KMS-11 (cell line): ENCODE results near the gene RNF220.
"Not testable (repeated sequence)": the region's sequence is repeated elsewhere in the genome, so short reads cannot be mapped to it uniquely, and the experiment has no call there.

Experiments
- H2AFZ ChIP-seq: fragments of 200-600 bp; sonication (generic); 2 replicates; pipeline ENCODE4 v1.6.1; 2016; ENCODE audit warnings: antibody characterized with exemption, mixed run types, low read depth
- H3K27ac ChIP-seq: fragments of 200-600 bp; sonication (generic); 2 replicates; pipeline ENCODE4 v1.6.1; 2016; ENCODE audit warnings: mild to moderate bottlenecking, mixed run types
- H3K27me3 ChIP-seq: fragments of 200-600 bp; sonication (generic); 2 replicates; pipeline ENCODE4 v1.6.1; 2017; ENCODE audit warnings: mild to moderate bottlenecking, low read depth, mixed run types, moderate library complexity; ENCODE audit not compliant: insufficient read depth
- H3K36me3 ChIP-seq: fragments of 200-600 bp; sonication (generic); 2 replicates; pipeline ENCODE4 v1.6.1; 2017; ENCODE audit warnings: mild to moderate bottlenecking, mixed run types; ENCODE audit not compliant: insufficient read depth
- H3K4me1 ChIP-seq: fragments of 200-600 bp; sonication (generic); 2 replicates; pipeline ENCODE4 v1.6.1; 2016; ENCODE audit warnings: mild to moderate bottlenecking, low read depth, mixed run types; ENCODE audit not compliant: poor library complexity, severe bottlenecking
- H3K4me2 ChIP-seq: fragments of 200-600 bp; sonication (generic); 2 replicates; pipeline ENCODE4 v1.7.0; 2016; ENCODE audit warnings: mild to moderate bottlenecking, mixed run types
- H3K4me3 ChIP-seq: fragments of 200-600 bp; sonication (generic); IDR thresholded peaks from 2 replicates; pipeline ENCODE4 v1.6.1; 2017; ENCODE audit warnings: low read depth, low read length, mixed read lengths; ENCODE audit not compliant: insufficient read depth
- H3K79me2 ChIP-seq: fragments of 200-600 bp; sonication (generic); 2 replicates; pipeline ENCODE4 v1.6.1; 2016; ENCODE audit warnings: low read depth, mixed run types; ENCODE audit not compliant: insufficient read depth
- H3K9ac ChIP-seq: fragments of 200-600 bp; sonication (generic); 2 replicates; pipeline ENCODE4 v1.6.1; 2016; ENCODE audit warnings: mild to moderate bottlenecking, mixed run types
- H4K20me1 ChIP-seq: fragments of 200-600 bp; sonication (generic); 2 replicates; pipeline ENCODE4 v1.6.1; 2016; ENCODE audit warnings: mild to moderate bottlenecking, mixed run types; ENCODE audit not compliant: insufficient read depth
- CTCF ChIP-seq: fragments of 200-600 bp; sonication (generic); conservative IDR thresholded peaks from 2 replicates; pipeline ENCODE4 v1.6.1; 2017; ENCODE audit warnings: low read depth, mild to moderate bottlenecking, antibody characterized with exemption, low read length, moderate library complexity, mixed read lengths

The RNF220 gene

GRCh38 chr1:44695671-44696070 lies 290.6 kb downstream of the RNF220 start:
- H3K4me2 ChIP-seq, result no peak overlapping the region
- no peaks in the 10 kb centered on the region for H3K36me3 ChIP-seq
- no peak for TF ChIP-seq CTCF
- H2AFZ ChIP-seq, result no peak overlapping the region
- no peak overlapping the region for H3K4me3 ChIP-seq
- H3K4me1 ChIP-seq, result peaks cover 7% of the 10 kb centered on the region
- no peak overlapping the region for H3K27ac ChIP-seq
- no peak overlapping the region for H3K9ac ChIP-seq
- H4K20me1 ChIP-seq, result no peaks in the 10 kb centered on the region
- H3K79me2 ChIP-seq, result no peaks in the 10 kb centered on the region
- H3K27me3 ChIP-seq, result no peaks in the 10 kb centered on the region

- Histone ChIP-seq H2AFZ (no peak overlapping the region), H3K27me3 (no peaks in the 10 kb centered on the region), H3K36me3 (no peaks in the 10 kb centered on the region), H3K4me3 (no peak overlapping the region), H3K79me2 (no peaks in the 10 kb centered on the region), H4K20me1 (no peaks in the 10 kb centered on the region), H3K4me2 (no peak overlapping the region), H3K27ac (no peak overlapping the region), H3K4me1 (peaks cover 7% of the 10 kb centered on the region), H3K9ac (no peak overlapping the region)
- no peak for TF ChIP-seq CTCF
Measured at GRCh38 chr1:44696101-44696500, 291.0 kb downstream of the RNF220 start.

- no peaks in the 10 kb centered on the region for H3K27me3 ChIP-seq
- no peak overlapping the region for H2AFZ ChIP-seq
- no peak overlapping the region for H3K4me2 ChIP-seq
- H3K4me1 ChIP-seq, result peaks cover 7% of the 10 kb centered on the region
- TF ChIP-seq CTCF, result no peak
- no peaks in the 10 kb centered on the region for H3K79me2 ChIP-seq
- no peak overlapping the region for H3K9ac ChIP-seq
- H3K27ac ChIP-seq, result no peak overlapping the region
- H3K36me3 ChIP-seq, result no peaks in the 10 kb centered on the region
- no peaks in the 10 kb centered on the region for H4K20me1 ChIP-seq
- no peak overlapping the region for H3K4me3 ChIP-seq
Measured at GRCh38 chr1:44696789-44697345, 291.8 kb downstream of the RNF220 start.

GRCh38 chr1:44698138-44698537 lies 293.1 kb downstream of the RNF220 start:
- H3K4me1 ChIP-seq, result peaks cover 7% of the 10 kb centered on the region
- H3K9ac ChIP-seq, result no peak overlapping the region
- no peaks in the 10 kb centered on the region for H3K79me2 ChIP-seq

GRCh38 chr1:44699375-44699774 lies 294.3 kb downstream of the RNF220 start:
- not testable (repeated sequence) for H4K20me1 ChIP-seq, H3K79me2 ChIP-seq, H3K4me2 ChIP-seq, H3K4me1 ChIP-seq, H3K27me3 ChIP-seq, H3K9ac ChIP-seq, H3K27ac ChIP-seq, H3K4me3 ChIP-seq, H2AFZ ChIP-seq, H3K36me3 ChIP-seq

More at GRCh38 chr1:44698138-44698537, 293.1 kb downstream of the RNF220 start:
- Histone ChIP-seq H3K36me3 (no peaks in the 10 kb centered on the region), H3K4me2 (no peak overlapping the region), H3K27me3 (no peaks in the 10 kb centered on the region), H4K20me1 (no peaks in the 10 kb centered on the region), H3K27ac (no peak overlapping the region), H2AFZ (no peak overlapping the region), H3K4me3 (no peak overlapping the region)
- TF ChIP-seq CTCF, result no peak
